ENCODE data around the gene C4A. TPM values are rescaled to one million over a fixed set of nuclear protein-coding genes. Genes with fewer than 3 reads are reported as not detected.
"Not testable (repeated sequence)": the region's sequence is repeated elsewhere in the genome, so short reads cannot be mapped to it uniquely, and the experiment has no call there.

Gene C4A
- total RNA-seq, result 1 to 10 TPM; 2.2 to 3.2 TPM

DNA sequence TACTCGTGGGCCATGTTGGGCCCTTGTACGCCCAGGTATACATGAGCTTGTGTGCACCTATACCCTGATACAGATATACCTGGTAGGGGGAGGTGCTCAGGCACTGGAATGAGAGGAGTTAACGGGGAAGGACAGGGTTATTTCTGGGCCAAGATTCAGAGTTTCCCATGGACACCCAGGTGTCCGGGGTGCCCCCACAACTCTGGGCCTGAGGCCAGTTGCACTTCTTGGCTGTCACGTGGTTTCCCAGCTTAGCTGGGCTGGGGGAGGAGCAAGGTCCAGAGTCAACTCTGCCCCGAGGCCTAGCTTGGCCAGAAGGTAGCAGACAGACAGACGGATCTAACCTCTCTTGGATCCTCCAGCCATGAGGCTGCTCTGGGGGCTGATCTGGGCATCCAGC lies at the start of gene C4A:
Gene C4A, plus strand, starts transcription at position 314 of the 400 bp plus-strand sequence. Its CDS starts 51 bp downstream, at position 365.
- not testable (repeated sequence) for H3K27me3 Mint-ChIP-seq, H3K4me3 Mint-ChIP-seq

DNA sequence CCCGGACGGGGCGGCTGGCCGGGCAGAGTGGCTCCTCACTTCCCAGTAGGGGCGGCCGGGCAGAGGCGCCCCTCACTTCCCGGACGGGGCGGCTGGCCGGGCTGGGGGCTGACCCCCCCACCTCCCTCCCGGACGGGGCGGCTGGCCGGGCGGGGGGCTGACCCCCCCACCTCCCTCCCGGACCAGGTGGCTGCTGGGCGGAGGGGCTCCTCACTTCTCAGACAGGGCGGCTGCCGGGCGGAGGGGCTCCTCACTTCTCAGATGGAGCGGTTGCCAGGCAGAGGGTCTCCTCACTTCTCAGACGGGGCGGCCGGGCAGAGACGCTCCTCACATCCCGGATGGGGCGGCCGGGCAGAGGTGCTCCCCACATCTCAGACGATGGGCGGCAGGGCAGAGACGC lies 49.7 kb upstream of the C4A start:
- H3K4me3 Mint-ChIP-seq, H3K27ac Mint-ChIP-seq, H3K9me3 Mint-ChIP-seq, DNase-seq, H3K36me3 Mint-ChIP-seq, H3K27me3 Mint-ChIP-seq, H3K4me1 Mint-ChIP-seq: not testable (repeated sequence)

More for the DNA sequence above, at the start of gene C4A:
- H3K27ac Mint-ChIP-seq, H3K4me1 Mint-ChIP-seq, DNase-seq, H3K9me3 Mint-ChIP-seq, H3K36me3 Mint-ChIP-seq: not testable (repeated sequence)

DNA sequence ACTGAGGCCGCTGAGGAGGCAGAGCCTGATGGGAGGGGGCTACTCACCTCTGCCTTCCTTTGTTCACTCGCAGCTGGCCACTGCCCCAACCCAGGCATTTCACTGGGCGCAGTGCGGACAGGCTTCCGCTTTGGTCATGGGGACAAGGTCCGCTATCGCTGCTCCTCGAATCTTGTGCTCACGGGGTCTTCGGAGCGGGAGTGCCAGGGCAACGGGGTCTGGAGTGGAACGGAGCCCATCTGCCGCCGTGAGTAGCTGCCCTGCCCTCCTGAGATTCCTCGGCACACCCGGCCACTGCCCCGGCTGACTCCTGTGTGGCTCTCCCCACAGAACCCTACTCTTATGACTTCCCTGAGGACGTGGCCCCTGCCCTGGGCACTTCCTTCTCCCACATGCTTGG lies 48.3 kb upstream of the C4A start:
- H3K4me1 Mint-ChIP-seq, result no peaks in the 10 kb centered on the region
- no peak overlapping the region for H3K4me3 Mint-ChIP-seq
- H3K27me3 Mint-ChIP-seq, result no peaks in the 10 kb centered on the region
- no peak for DNase-seq
- no peaks in the 10 kb centered on the region for H3K36me3 Mint-ChIP-seq
- H3K9me3 Mint-ChIP-seq, result no peaks in the 10 kb centered on the region
- H3K27ac Mint-ChIP-seq, result no peak overlapping the region

DNA sequence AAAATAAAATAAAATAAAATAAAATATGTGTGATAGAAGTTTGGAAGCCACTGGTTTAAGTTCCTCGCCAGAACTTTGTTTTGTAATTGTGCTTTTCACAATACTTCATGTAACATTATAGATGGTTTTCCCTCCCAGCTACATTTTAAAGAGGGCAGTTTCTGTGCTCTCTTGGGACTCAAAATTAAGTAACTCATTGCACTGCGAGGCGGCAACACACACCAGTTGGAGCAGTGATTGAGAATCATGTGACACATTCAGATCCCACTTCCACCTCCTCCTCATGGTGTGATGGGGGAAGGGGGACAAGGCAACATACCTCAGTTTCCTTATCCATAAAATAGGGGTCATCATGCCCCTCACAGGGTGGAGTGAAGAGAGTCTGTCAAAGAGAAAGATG lies 46.8 kb upstream of the C4A start:
- Mint-ChIP-seq H3K4me3 (no peak overlapping the region), H3K4me1 (no peaks in the 10 kb centered on the region), H3K36me3 (no peaks in the 10 kb centered on the region), H3K27ac (no peak overlapping the region), H3K27me3 (no peaks in the 10 kb centered on the region), H3K9me3 (no peaks in the 10 kb centered on the region)
- no peak for DNase-seq

DNA sequence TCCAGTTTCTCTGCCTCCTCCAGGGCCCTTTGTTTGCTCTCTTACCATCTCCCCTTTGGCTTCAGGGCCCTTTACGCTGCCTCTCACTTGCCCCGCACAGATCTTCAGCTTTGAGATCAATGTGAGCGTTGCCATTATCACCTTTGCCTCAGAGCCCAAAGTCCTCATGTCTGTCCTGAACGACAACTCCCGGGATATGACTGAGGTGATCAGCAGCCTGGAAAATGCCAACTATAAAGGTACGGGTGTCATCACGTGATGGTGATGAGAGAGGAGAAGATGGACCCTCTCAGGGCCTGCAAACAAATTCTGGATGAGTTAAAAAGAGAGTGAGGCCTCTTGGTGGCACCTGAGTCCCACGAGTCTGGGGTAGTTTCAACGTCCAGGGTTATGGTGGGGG lies 46.0 kb upstream of the C4A start:
- Mint-ChIP-seq H3K36me3 (no peaks in the 10 kb centered on the region), H3K27me3 (no peaks in the 10 kb centered on the region), H3K4me3 (no peak overlapping the region), H3K9me3 (no peaks in the 10 kb centered on the region), H3K4me1 (peaks cover 5% of the 10 kb centered on the region), H3K27ac (no peak overlapping the region)
- DNase-seq, result no peak

DNA sequence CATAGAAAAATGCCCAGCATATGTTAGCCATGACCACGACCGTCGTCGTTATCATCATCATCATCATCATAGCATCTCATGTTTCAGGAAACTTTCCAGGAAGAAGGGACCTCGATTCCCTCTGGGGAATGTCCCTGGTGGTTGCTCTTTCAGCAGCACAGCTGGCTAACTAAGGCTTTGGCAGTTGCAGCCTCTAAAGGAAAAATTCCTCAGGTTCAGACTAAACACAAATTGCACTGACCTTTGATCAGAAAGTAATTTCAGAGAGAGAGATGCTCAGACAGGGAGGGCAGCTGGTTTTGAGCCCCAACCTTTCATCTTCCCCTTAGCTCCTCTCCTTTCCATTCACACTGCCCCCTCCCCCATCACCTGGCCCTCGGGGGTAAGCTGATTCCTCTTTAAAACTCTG lies 41.6 kb upstream of the C4A start:
- no peaks in the 10 kb centered on the region for H3K9me3 Mint-ChIP-seq
- H3K4me1 Mint-ChIP-seq, result peaks cover 7% of the 10 kb centered on the region
- no peak overlapping the region for H3K27ac Mint-ChIP-seq
- H3K27me3 Mint-ChIP-seq, result peaks cover 4% of the 10 kb centered on the region
- no peak for DNase-seq
- H3K4me3 Mint-ChIP-seq, result no peak overlapping the region
- H3K36me3 Mint-ChIP-seq, result no peaks in the 10 kb centered on the region

DNA sequence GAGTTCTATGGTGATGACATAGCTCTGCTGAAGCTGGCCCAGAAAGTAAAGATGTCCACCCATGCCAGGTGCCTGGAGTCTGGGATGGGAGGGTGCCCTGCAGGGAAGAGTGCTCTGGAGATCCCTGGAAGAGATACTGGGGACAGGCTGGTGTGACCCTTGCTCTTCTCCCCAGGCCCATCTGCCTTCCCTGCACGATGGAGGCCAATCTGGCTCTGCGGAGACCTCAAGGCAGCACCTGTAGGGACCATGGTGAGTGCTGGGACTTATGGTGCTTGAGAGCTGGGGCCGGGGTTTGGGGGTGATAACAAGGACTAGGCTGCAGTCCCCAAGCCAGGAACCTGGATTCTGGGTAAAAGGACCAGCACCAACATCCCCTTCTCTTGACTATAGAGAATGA lies 38.1 kb upstream of the C4A start:
- no peak overlapping the region for H3K4me3 Mint-ChIP-seq
- H3K4me1 Mint-ChIP-seq, result peaks cover 14% of the 10 kb centered on the region
- DNase-seq, result no peak
- H3K27ac Mint-ChIP-seq, result no peak overlapping the region
- peaks cover 8% of the 10 kb centered on the region for H3K27me3 Mint-ChIP-seq
- no peaks in the 10 kb centered on the region for H3K36me3 Mint-ChIP-seq
- no peaks in the 10 kb centered on the region for H3K9me3 Mint-ChIP-seq

DNA sequence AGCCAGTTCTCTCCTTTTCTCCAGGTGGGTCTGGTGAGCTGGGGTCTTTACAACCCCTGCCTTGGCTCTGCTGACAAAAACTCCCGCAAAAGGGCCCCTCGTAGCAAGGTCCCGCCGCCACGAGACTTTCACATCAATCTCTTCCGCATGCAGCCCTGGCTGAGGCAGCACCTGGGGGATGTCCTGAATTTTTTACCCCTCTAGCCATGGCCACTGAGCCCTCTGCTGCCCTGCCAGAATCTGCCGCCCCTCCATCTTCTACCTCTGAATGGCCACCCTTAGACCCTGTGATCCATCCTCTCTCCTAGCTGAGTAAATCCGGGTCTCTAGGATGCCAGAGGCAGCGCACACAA lies 36.7 kb upstream of the C4A start:
- Mint-ChIP-seq H3K9me3 (no peaks in the 10 kb centered on the region), H3K27me3 (peaks cover 8% of the 10 kb centered on the region), H3K36me3 (no peaks in the 10 kb centered on the region), H3K27ac (no peak overlapping the region), H3K4me1 (peaks cover 14% of the 10 kb centered on the region), H3K4me3 (no peak overlapping the region)
- DNase-seq, result no peak

DNA sequence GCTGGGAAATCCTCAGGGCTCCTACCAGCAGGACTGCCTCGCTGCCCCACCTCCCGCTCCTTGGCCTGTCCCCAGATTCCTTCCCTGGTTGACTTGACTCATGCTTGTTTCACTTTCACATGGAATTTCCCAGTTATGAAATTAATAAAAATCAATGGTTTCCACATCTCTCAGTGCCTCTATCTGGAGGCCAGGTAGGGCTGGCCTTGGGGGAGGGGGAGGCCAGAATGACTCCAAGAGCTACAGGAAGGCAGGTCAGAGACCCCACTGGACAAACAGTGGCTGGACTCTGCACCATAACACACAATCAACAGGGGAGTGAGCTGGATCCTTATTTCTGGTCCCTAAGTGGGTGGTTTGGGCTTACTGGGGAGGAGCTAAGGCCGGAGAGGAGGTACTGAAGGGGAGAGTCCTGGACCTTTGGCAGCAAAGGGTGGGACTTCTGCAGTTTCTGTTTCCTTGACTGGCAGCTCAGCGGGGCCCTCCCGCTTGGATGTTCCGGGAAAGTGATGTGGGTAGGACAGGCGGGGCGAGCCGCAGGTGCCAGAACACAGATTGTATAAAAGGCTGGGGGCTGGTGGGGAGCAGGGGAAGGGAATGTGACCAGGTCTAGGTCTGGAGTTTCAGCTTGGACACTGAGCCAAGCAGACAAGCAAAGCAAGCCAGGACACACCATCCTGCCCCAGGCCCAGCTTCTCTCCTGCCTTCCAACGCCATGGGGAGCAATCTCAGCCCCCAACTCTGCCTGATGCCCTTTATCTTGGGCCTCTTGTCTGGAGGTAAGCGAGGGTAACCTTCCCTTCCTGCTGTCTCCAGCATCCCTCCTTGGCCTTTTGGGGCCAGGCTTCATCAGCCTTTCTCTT lies 36.1 kb upstream of the C4A start, which contains the start of gene CFB:
Gene CFB, plus strand, starts transcription at position 589 of the 863 bp plus-strand sequence. Its CDS starts 127 bp downstream, at position 716.
- H3K36me3 Mint-ChIP-seq, result no peaks in the 10 kb centered on the region
- peaks cover 8% of the 10 kb centered on the region for H3K27me3 Mint-ChIP-seq
- peak; percentile 21 for DNase-seq
- H3K4me1 Mint-ChIP-seq, result peaks cover 9% of the 10 kb centered on the region
- H3K27ac Mint-ChIP-seq, result no peak within 1 kb of the TSS
- H3K9me3 Mint-ChIP-seq, result no peaks in the 10 kb centered on the region
- no peak within 1 kb of the TSS for H3K4me3 Mint-ChIP-seq

DNA sequence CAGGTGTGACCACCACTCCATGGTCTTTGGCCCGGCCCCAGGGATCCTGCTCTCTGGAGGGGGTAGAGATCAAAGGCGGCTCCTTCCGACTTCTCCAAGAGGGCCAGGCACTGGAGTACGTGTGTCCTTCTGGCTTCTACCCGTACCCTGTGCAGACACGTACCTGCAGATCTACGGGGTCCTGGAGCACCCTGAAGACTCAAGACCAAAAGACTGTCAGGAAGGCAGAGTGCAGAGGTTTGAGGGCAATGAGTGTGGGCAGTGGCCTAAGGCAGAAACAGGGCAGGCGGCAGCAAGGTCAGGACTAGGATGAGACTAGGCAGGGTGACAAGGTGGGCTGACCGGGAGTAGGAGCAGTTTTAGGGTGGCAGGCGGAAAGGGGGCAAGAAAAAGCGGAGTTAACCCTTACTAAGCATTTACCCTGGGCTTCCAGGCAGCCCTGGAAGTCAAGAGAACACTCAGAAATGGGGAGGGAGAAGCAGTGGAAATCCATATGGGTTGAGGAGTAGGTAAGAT lies 35.4 kb upstream of the C4A start:
- peaks cover 8% of the 10 kb centered on the region for H3K27me3 Mint-ChIP-seq
- H3K9me3 Mint-ChIP-seq, result no peaks in the 10 kb centered on the region
- no peak for DNase-seq
- H3K36me3 Mint-ChIP-seq, result no peaks in the 10 kb centered on the region
- H3K27ac Mint-ChIP-seq, result no peak overlapping the region
- H3K4me1 Mint-ChIP-seq, result peaks cover 9% of the 10 kb centered on the region
- no peak overlapping the region for H3K4me3 Mint-ChIP-seq

DNA sequence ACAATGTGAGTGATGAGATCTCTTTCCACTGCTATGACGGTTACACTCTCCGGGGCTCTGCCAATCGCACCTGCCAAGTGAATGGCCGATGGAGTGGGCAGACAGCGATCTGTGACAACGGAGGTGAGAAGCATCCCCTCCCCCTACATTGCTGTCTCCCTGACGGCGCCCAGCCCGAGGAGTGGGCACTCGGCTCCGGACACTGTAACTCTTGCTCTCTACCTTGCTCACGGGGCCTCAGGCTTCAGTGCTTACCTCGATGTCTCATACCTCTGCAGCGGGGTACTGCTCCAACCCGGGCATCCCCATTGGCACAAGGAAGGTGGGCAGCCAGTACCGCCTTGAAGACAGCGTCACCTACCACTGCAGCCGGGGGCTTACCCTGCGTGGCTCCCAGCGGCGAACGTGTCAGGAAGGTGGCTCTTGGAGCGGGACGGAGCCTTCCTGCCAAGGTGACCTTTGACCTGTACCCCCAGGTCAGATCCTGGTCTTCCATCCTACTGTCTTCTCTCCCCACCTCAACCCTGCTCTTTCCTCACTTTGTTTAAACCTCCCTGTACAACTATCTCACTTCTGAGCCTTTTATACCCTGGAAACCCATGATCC lies 34.7 kb upstream of the C4A start:
- Mint-ChIP-seq H3K9me3 (no peaks in the 10 kb centered on the region), H3K4me3 (no peak overlapping the region), H3K27ac (no peak overlapping the region), H3K27me3 (peaks cover 8% of the 10 kb centered on the region), H3K4me1 (peaks cover 9% of the 10 kb centered on the region), H3K36me3 (no peaks in the 10 kb centered on the region)
- DNase-seq, result no peak

DNA sequence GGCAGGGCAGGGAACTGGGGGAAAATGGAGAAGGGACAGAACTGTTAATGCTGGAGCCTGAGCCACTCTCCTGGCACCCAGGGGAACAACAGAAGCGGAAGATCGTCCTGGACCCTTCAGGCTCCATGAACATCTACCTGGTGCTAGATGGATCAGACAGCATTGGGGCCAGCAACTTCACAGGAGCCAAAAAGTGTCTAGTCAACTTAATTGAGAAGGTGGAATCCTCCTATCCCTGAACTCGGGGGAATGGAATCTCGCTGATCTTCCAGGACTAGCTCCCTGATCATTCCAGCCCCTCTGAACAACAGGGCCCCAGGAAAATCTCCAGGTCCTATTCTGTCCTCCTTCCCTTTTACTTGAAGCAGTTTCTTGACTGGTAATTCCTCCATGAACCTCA lies 34.0 kb upstream of the C4A start:
- Mint-ChIP-seq H3K36me3 (peaks cover 1% of the 10 kb centered on the region), H3K4me3 (no peak overlapping the region), H3K27me3 (peaks cover 3% of the 10 kb centered on the region), H3K27ac (no peak overlapping the region), H3K4me1 (peaks cover 9% of the 10 kb centered on the region), H3K9me3 (no peaks in the 10 kb centered on the region)
- no peak for DNase-seq

DNA sequence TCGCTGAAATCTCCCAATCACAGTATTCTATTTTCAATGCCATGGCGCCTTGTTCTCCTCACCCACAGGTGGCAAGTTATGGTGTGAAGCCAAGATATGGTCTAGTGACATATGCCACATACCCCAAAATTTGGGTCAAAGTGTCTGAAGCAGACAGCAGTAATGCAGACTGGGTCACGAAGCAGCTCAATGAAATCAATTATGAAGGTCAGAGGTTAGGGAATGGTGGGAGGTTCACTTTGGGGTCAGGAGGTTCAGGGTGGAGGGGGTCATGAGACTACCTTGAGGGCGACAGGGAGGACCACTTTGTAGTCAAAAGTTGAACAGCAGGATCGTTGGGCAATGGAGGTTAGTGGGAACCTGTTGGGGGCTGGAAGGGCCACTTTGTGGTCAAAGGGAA lies 33.6 kb upstream of the C4A start:
- no peaks in the 10 kb centered on the region for H3K9me3 Mint-ChIP-seq
- no peak overlapping the region for H3K27ac Mint-ChIP-seq
- H3K27me3 Mint-ChIP-seq, result peaks cover 3% of the 10 kb centered on the region
- DNase-seq, result no peak
- peaks cover 6% of the 10 kb centered on the region for H3K36me3 Mint-ChIP-seq
- peaks cover 9% of the 10 kb centered on the region for H3K4me1 Mint-ChIP-seq
- no peak overlapping the region for H3K4me3 Mint-ChIP-seq

DNA sequence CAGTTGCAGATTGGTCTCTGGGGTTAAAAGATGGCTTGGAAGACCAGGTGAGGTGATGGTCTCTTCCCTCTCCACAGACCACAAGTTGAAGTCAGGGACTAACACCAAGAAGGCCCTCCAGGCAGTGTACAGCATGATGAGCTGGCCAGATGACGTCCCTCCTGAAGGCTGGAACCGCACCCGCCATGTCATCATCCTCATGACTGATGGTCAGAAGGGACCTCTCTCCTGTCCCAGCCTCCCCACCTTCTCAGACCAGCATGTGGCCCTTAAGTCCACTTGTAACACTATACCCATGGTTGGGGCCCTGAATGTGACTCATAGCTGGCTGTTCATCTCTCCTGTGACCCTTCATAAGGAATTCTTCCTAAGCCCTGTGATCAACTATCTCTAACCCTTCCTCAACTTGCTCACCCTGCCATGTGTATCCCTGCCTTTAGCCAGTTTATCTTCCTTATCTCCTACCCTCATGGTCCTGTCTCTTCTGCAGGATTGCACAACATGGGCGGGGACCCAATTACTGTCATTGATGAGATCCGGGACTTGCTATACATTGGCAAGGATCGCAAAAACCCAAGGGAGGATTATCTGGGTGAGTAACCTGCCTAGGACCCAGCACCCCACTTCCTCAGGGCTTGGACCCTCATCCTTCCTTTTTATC lies 33.0 kb upstream of the C4A start:
- H3K4me3 Mint-ChIP-seq, result no peak overlapping the region
- peaks cover 8% of the 10 kb centered on the region for H3K36me3 Mint-ChIP-seq
- DNase-seq, result no peak

DNA sequence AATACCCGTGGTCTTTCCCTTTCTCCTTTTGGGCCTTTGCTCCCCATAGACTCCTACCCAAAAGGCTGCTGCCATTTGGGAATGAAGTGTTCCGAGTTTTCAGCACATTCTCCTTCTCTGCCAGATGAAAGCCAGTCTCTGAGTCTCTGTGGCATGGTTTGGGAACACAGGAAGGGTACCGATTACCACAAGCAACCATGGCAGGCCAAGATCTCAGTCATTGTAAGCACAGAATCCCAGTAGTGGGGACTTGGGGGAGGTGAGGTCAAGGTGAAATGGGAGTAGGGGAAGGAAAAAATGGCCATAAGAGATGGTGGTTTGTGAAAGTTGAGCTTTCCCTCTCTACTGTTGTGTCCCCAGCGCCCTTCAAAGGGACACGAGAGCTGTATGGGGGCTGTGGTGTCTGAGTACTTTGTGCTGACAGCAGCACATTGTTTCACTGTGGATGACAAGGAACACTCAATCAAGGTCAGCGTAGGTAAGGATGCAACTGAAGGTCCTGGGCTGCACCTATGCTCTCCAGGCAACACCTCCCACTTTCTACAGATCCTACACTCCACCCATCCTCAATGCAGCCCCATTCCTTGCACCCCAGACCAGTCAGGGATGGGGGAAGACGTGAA lies 31.8 kb upstream of the C4A start:
- no peak for DNase-seq
- Mint-ChIP-seq H3K36me3 (peaks cover 16% of the 10 kb centered on the region), H3K27me3 (peaks cover 3% of the 10 kb centered on the region), H3K27ac (no peak overlapping the region), H3K4me1 (peaks cover 9% of the 10 kb centered on the region), H3K4me3 (no peak overlapping the region), H3K9me3 (no peaks in the 10 kb centered on the region)

More for the DNA sequence above, 33.0 kb upstream of the C4A start:
- Mint-ChIP-seq H3K27ac (no peak overlapping the region), H3K9me3 (no peaks in the 10 kb centered on the region), H3K4me1 (peaks cover 9% of the 10 kb centered on the region), H3K27me3 (peaks cover 3% of the 10 kb centered on the region)
